Mammary epithelial cell (primary cell): Measurements from ENCODE around the gene PAK6.

Experiments
- CTCF ChIP-seq, 2 donors: IDR thresholded peaks in 1 of 2; conservative IDR thresholded peaks in 1 of 2; 2 replicates each; pipeline ENCODE4 v1.5.1; 2011 to 2012; ENCODE audit warnings: inconsistent platforms in 2 of 2, low read length in 2 of 2, mild to moderate bottlenecking in 2 of 2, control low read depth in 1 of 2, low read depth in 1 of 2; ENCODE audit not compliant: insufficient read depth in 1 of 2; ENCODE audit errors: extremely low read depth in 1 of 2
- EZH2 ChIP-seq: IDR thresholded peaks from 2 replicates; pipeline ENCODE4 v1.6.1; 2012; ENCODE audit warnings: low read length, inconsistent platforms, borderline replicate concordance

GRCh38 chr15:40323953-40324937 lies 85.4 kb downstream of the PAK6 start:
- no peak for TF ChIP-seq CTCF (conservative IDR thresholded peaks at IDR 0.05 in 1 of 2, IDR thresholded peaks at IDR 0.05 in 1 of 2; ENCODE audit: extremely low read depth in 1 of 2, insufficient read depth in 1 of 2, low read depth in 1 of 2, low read length in 2 of 2)
- no peak for TF ChIP-seq EZH2
